ENCODE measurements around the gene MEI1. TPM values are rescaled to one million over a fixed set of nuclear protein-coding genes. Genes with fewer than 3 reads are reported as not detected.

MEI1 gene
- total RNA-seq, 5 donors from 2014 or later (not counting 1 experiment from before 2014, with no cell fraction given), result 52.7 to 89.2 (median 72.9) TPM

GRCh38 chr22:41801886-41802285, 102.6 kb downstream of the MEI1 start:
- no peaks in the 10 kb centered on the region for H3K9me3 Mint-ChIP-seq
- H3K36me3 Mint-ChIP-seq, result peaks cover 3% of the 10 kb centered on the region
- Histone ChIP-seq H3K36me3 (ENCODE audit: control insufficient read depth in 2 of 2, extremely low read depth in 1 of 2, insufficient read depth in 1 of 2, low read length in 1 of 2) (peaks cover 0 to 2% of the 10 kb centered on the region in 2 donors), H3K27me3 (replicated peaks in 1 of 2; ENCODE audit: control insufficient read depth in 2 of 2, extremely low read depth in 1 of 2, insufficient read depth in 2 of 2, low read length in 1 of 2) (no peaks in the 10 kb centered on the region), H3K9me3 (no peaks in the 10 kb centered on the region), H3K4me1 (ENCODE audit: control insufficient read depth in 1 of 2, extremely low read depth in 1 of 2, insufficient read depth in 2 of 2, low read length in 2 of 2) (peaks cover 13 to 38% of the 10 kb centered on the region in 2 experiments), H3K27ac (ENCODE audit: low read length) (no peak overlapping the region), H3K4me3 (ENCODE audit: control insufficient read depth in 1 of 2, extremely low read depth in 1 of 2, low read length in 1 of 2) (no peak overlapping the region)
- H3K4me3 Mint-ChIP-seq, result peak overlapping the region; percentile 93 to 97 (median 96)
- no CpG with 5 or more reads among the region's 2 CpGs for WGBS (ENCODE audit: insufficient coverage)
- no peak overlapping the region for H3K27ac Mint-ChIP-seq
- POLR2A ChIA-PET, result interaction anchor here (0.9 to 4.6 kb wide), 4 partner anchors 20 to 139 kb away, joined by 3 to 81 read pairs (median 14); no protein-coding TSS in a partner anchor
- CTCF ChIA-PET, result interaction anchor here in 1 of 2 donors (1.5 to 2.9 kb wide), 2 partner anchors 20 to 57 kb away, joined by 5 to 46 read pairs; no protein-coding TSS in a partner anchor
- H3K27me3 Mint-ChIP-seq, result no peaks in the 10 kb centered on the region
- DNase-seq (no peak), ATAC-seq (replicated peaks in 1 of 4) (no peak)
- peaks cover 38 to 53% (median 49%) of the 10 kb centered on the region in 3 donors for H3K4me1 Mint-ChIP-seq

GRCh38 chr22:41805639-41806038, 106.3 kb downstream of the MEI1 start:
- Histone ChIP-seq H3K27ac (ENCODE audit: low read length) (no peak overlapping the region), H3K36me3 (ENCODE audit: control insufficient read depth in 2 of 2, extremely low read depth in 1 of 2, insufficient read depth in 1 of 2, low read length in 1 of 2) (peaks cover 11 to 13% of the 10 kb centered on the region in 2 donors), H3K4me3 (ENCODE audit: control insufficient read depth in 1 of 2, extremely low read depth in 1 of 2, low read length in 1 of 2) (no peak overlapping the region), H3K9me3 (no peaks in the 10 kb centered on the region), H3K4me1 (ENCODE audit: control insufficient read depth in 1 of 2, extremely low read depth in 1 of 2, insufficient read depth in 2 of 2, low read length in 2 of 2) (peaks cover 12 to 23% of the 10 kb centered on the region in 2 experiments), H3K27me3 (replicated peaks in 1 of 2; ENCODE audit: control insufficient read depth in 2 of 2, extremely low read depth in 1 of 2, insufficient read depth in 2 of 2, low read length in 1 of 2) (no peaks in the 10 kb centered on the region)
- Mint-ChIP-seq H3K4me1 (peaks cover 32 to 43% (median 37%) of the 10 kb centered on the region in 3 donors), H3K4me3 (no peak overlapping the region), H3K27ac (no peak overlapping the region), H3K27me3 (no peaks in the 10 kb centered on the region), H3K36me3 (peaks cover 19% of the 10 kb centered on the region), H3K9me3 (no peaks in the 10 kb centered on the region)
- DNase-seq (no peak), ATAC-seq (replicated peaks in 1 of 4) (no peak)
- CTCF ChIA-PET, result no interaction called here
- POLR2A ChIA-PET, result interaction anchor here in 1 of 2 donors (0.5 kb wide), 1 partner anchor 101 kb away, joined by 4 read pairs; no protein-coding TSS in a partner anchor

GRCh38 chr22:41808400-41808799, 109.1 kb downstream of the MEI1 start:
- H3K4me3 ChIP-seq (ENCODE audit: control insufficient read depth in 1 of 2, extremely low read depth in 1 of 2, low read length in 1 of 2), result no peak overlapping the region
- H3K27me3 Mint-ChIP-seq, result no peaks in the 10 kb centered on the region
- ChIA-PET CTCF (no interaction called here), POLR2A (no interaction called here)
- peaks cover 13 to 21% (median 20%) of the 10 kb centered on the region in 3 donors for H3K4me1 Mint-ChIP-seq
- H3K4me1 ChIP-seq (ENCODE audit: control insufficient read depth in 1 of 2, extremely low read depth in 1 of 2, insufficient read depth in 2 of 2, low read length in 2 of 2), result peaks cover 0 to 3% of the 10 kb centered on the region in 2 experiments
- no peaks in the 10 kb centered on the region for H3K9me3 ChIP-seq
- H3K36me3 ChIP-seq (ENCODE audit: control insufficient read depth in 2 of 2, extremely low read depth in 1 of 2, insufficient read depth in 1 of 2, low read length in 1 of 2), result peaks cover 11 to 32% of the 10 kb centered on the region in 2 donors
- H3K9me3 Mint-ChIP-seq, result no peaks in the 10 kb centered on the region
- ATAC-seq (replicated peaks in 1 of 4) (no peak), DNase-seq (no peak)
- no peaks in the 10 kb centered on the region for H3K27me3 ChIP-seq (replicated peaks in 1 of 2; ENCODE audit: control insufficient read depth in 2 of 2, extremely low read depth in 1 of 2, insufficient read depth in 2 of 2, low read length in 1 of 2)
- H3K4me3 Mint-ChIP-seq, result no peak overlapping the region
- no peak overlapping the region for H3K27ac Mint-ChIP-seq
- H3K36me3 Mint-ChIP-seq, result peaks cover 30% of the 10 kb centered on the region
- H3K27ac ChIP-seq (ENCODE audit: low read length), result no peak overlapping the region
- 100% methylated on average over 4 of the region's 6 CpGs for WGBS (ENCODE audit: insufficient coverage)

- DNase-seq, result no peak
- Mint-ChIP-seq H3K27me3 (no peaks in the 10 kb centered on the region), H3K4me1 (peaks cover 1 to 7% (median 7%) of the 10 kb centered on the region in 3 donors), H3K36me3 (peaks cover 38% of the 10 kb centered on the region), H3K4me3 (no peak overlapping the region), H3K27ac (no peak overlapping the region), H3K9me3 (no peaks in the 10 kb centered on the region)
- Histone ChIP-seq H3K9me3 (no peaks in the 10 kb centered on the region), H3K27ac (ENCODE audit: low read length) (no peak overlapping the region), H3K36me3 (ENCODE audit: control insufficient read depth in 2 of 2, extremely low read depth in 1 of 2, insufficient read depth in 1 of 2, low read length in 1 of 2) (peaks cover 11 to 40% of the 10 kb centered on the region in 2 donors), H3K4me1 (ENCODE audit: control insufficient read depth in 1 of 2, extremely low read depth in 1 of 2, insufficient read depth in 2 of 2, low read length in 2 of 2) (peaks cover 0 to 3% of the 10 kb centered on the region in 2 experiments), H3K27me3 (replicated peaks in 1 of 2; ENCODE audit: control insufficient read depth in 2 of 2, extremely low read depth in 1 of 2, insufficient read depth in 2 of 2, low read length in 1 of 2) (no peaks in the 10 kb centered on the region), H3K4me3 (ENCODE audit: control insufficient read depth in 1 of 2, extremely low read depth in 1 of 2, low read length in 1 of 2) (no peak overlapping the region)
- ATAC-seq (replicated peaks in 1 of 4), result no peak
- ChIA-PET CTCF (no interaction called here), POLR2A (no interaction called here)
- WGBS (ENCODE audit: insufficient coverage), result 88% methylated on average over 8 of the region's 12 CpGs
Observed at GRCh38 chr22:41810022-41810421, 110.7 kb downstream of the MEI1 start.

GRCh38 chr22:41812805-41813545, 113.7 kb downstream of the MEI1 start:
- Mint-ChIP-seq H3K27ac (no peak overlapping the region), H3K4me3 (no peak overlapping the region), H3K36me3 (peaks cover 42% of the 10 kb centered on the region), H3K4me1 (peaks cover 0 to 2% (median 2%) of the 10 kb centered on the region in 3 donors), H3K9me3 (no peaks in the 10 kb centered on the region), H3K27me3 (no peaks in the 10 kb centered on the region)
- CTCF ChIA-PET, result no interaction called here
- no peak overlapping the region for H3K4me3 ChIP-seq (ENCODE audit: control insufficient read depth in 1 of 2, extremely low read depth in 1 of 2, low read length in 1 of 2)
- no peak for ATAC-seq (replicated peaks in 1 of 4)
- DNase-seq, result no peak
- H3K9me3 ChIP-seq, result no peaks in the 10 kb centered on the region
- H3K27ac ChIP-seq (ENCODE audit: low read length), result no peak overlapping the region
- POLR2A ChIA-PET, result no interaction called here
- WGBS (ENCODE audit: insufficient coverage), result 93% methylated on average over 14 of the region's 16 CpGs
- no peaks in the 10 kb centered on the region for H3K27me3 ChIP-seq (replicated peaks in 1 of 2; ENCODE audit: control insufficient read depth in 2 of 2, extremely low read depth in 1 of 2, insufficient read depth in 2 of 2, low read length in 1 of 2)
- H3K36me3 ChIP-seq (ENCODE audit: control insufficient read depth in 2 of 2, extremely low read depth in 1 of 2, insufficient read depth in 1 of 2, low read length in 1 of 2), result peaks cover 11 to 60% of the 10 kb centered on the region in 2 donors
- no peaks in the 10 kb centered on the region for H3K4me1 ChIP-seq (ENCODE audit: control insufficient read depth in 1 of 2, extremely low read depth in 1 of 2, insufficient read depth in 2 of 2, low read length in 2 of 2)

GRCh38 chr22:41813726-41814410, 114.6 kb downstream of the MEI1 start:
- DNase-seq (no peak), ATAC-seq (replicated peaks in 1 of 4) (no peak)
- Mint-ChIP-seq H3K27ac (no peak overlapping the region), H3K27me3 (no peaks in the 10 kb centered on the region), H3K36me3 (peaks cover 40% of the 10 kb centered on the region), H3K4me1 (peaks cover 0 to 2% (median 1%) of the 10 kb centered on the region in 3 donors), H3K4me3 (no peak overlapping the region), H3K9me3 (no peaks in the 10 kb centered on the region)
- WGBS (ENCODE audit: insufficient coverage), result 98% methylated on average over 8 of the region's 9 CpGs
- Histone ChIP-seq H3K36me3 (ENCODE audit: control insufficient read depth in 2 of 2, extremely low read depth in 1 of 2, insufficient read depth in 1 of 2, low read length in 1 of 2) (peaks cover 9 to 64% of the 10 kb centered on the region in 2 donors), H3K27me3 (replicated peaks in 1 of 2; ENCODE audit: control insufficient read depth in 2 of 2, extremely low read depth in 1 of 2, insufficient read depth in 2 of 2, low read length in 1 of 2) (no peaks in the 10 kb centered on the region), H3K27ac (ENCODE audit: low read length) (no peak overlapping the region), H3K4me1 (ENCODE audit: control insufficient read depth in 1 of 2, extremely low read depth in 1 of 2, insufficient read depth in 2 of 2, low read length in 2 of 2) (no peaks in the 10 kb centered on the region), H3K4me3 (ENCODE audit: control insufficient read depth in 1 of 2, extremely low read depth in 1 of 2, low read length in 1 of 2) (no peak overlapping the region), H3K9me3 (no peaks in the 10 kb centered on the region)
- ChIA-PET POLR2A (no interaction called here), CTCF (interaction anchor here in 1 of 2 donors (0.5 to 1.2 kb wide), 2 partner anchors 127 to 703 kb away, joined by 3 to 5 read pairs; no protein-coding TSS in a partner anchor)
